Activated CD4-positive, alpha-beta T cell treated with anti-CD3 and anti-CD28 coated beads, Interleukin-2, amount 50 U/mL, for 4 hours (primary cell): Measurements from ENCODE around the gene MAML3.

ENCODE experiments used
- DNase-seq, 2 experiments: peaks; one replicate each; pipeline ENCODE4 v3.0.0-alpha.2; 2020

The MAML3 gene

GRCh38 chr4:139736661-139737060, 417.3 kb downstream of the MAML3 start:
- no peak for DNase-seq

GRCh38 chr4:139736274-139736660, 417.7 kb downstream of the MAML3 start:
- DNase-seq: no peak

GRCh38 chr4:139735381-139736273, 418.4 kb downstream of the MAML3 start:
- DNase-seq: no peak

GRCh38 chr4:139734875-139735380, 419.1 kb downstream of the MAML3 start:
- DNase-seq: peak; percentile 33 to 34

GRCh38 chr4:139734201-139734874, 419.6 kb downstream of the MAML3 start:
- DNase-seq: no peak

- DNase-seq: no peak
These were observed 420.9 kb downstream of the MAML3 start for GRCh38 chr4:139732991-139733570.

GRCh38 chr4:139728840-139729239, 425.1 kb downstream of the MAML3 start:
- DNase-seq: no peak

- no peak for DNase-seq
These were observed 425.8 kb downstream of the MAML3 start for GRCh38 chr4:139728146-139728545.

- DNase-seq: no peak
These were observed 427.4 kb downstream of the MAML3 start for GRCh38 chr4:139726615-139727014.

GRCh38 chr4:139725236-139725635, 428.7 kb downstream of the MAML3 start:
- no peak for DNase-seq

- DNase-seq: no peak
These were observed 432.2 kb downstream of the MAML3 start for GRCh38 chr4:139721789-139722188.

GRCh38 chr4:139720806-139721205, 433.2 kb downstream of the MAML3 start:
- no peak for DNase-seq

GRCh38 chr4:139719381-139720101, 434.4 kb downstream of the MAML3 start:
- DNase-seq: no peak

- no peak for DNase-seq
These were observed 435.2 kb downstream of the MAML3 start for GRCh38 chr4:139718833-139719232.

GRCh38 chr4:139718358-139718757, 435.6 kb downstream of the MAML3 start:
- DNase-seq: no peak

- no peak for DNase-seq
These were observed 438.1 kb downstream of the MAML3 start for GRCh38 chr4:139715746-139716391.

- DNase-seq: no peak
These were observed 441.1 kb downstream of the MAML3 start for GRCh38 chr4:139712882-139713281.

- DNase-seq: no peak
These were observed 442.5 kb downstream of the MAML3 start for GRCh38 chr4:139711461-139711860.

- DNase-seq: no peak
These were observed 443.9 kb downstream of the MAML3 start for GRCh38 chr4:139710073-139710472.

- DNase-seq: no peak
These were observed 444.3 kb downstream of the MAML3 start for GRCh38 chr4:139709660-139710059.

- no peak for DNase-seq
These were observed 449.0 kb downstream of the MAML3 start for GRCh38 chr4:139704915-139705485.

GRCh38 chr4:139700568-139700967, 453.4 kb downstream of the MAML3 start:
- no peak for DNase-seq
